GM12878 (cell line): ENCODE results near the gene ACCS. TPM values are rescaled to one million over a fixed set of nuclear protein-coding genes. Genes with fewer than 3 reads are reported as not detected.

Experiments used
- ATAC-seq: fragments of 200-7000 bp; cut with Tn5 transposase; 3 replicates; pipeline ENCODE4 v1.9.1; 2020; ENCODE audit warnings: mild to moderate bottlenecking, moderate library complexity
- BruUV-seq: library from RNA; stranded (reverse); fragments of 400-500 nt; replicated peaks from 2 replicates; lab custom pipeline; 2021; lab: Mats Ljungman, UMichigan
- CTCF ChIA-PET: fragments of 300-600 bp; sonication (Branson Sonifier 250); formaldehyde crosslinking; extraction: SDS; loops from one replicate; lab custom pipeline; 2021; ENCODE audit warnings: inconsistent platforms; lab: Yijun Ruan, JAX
- POLR2A ChIA-PET: fragments of 350-600 bp; formaldehyde crosslinking; extraction: SDS; loops from one replicate; lab custom pipeline; 2021; ENCODE audit warnings: inconsistent platforms; lab: Charles Lee
- RAD21 ChIA-PET: fragments of 300-600 bp; sonication (Branson Sonifier 250); formaldehyde crosslinking; loops from one replicate; lab custom pipeline; 2023; ENCODE audit warnings: antibody characterized with exemption; ENCODE audit not compliant: unreplicated experiment; lab: Charles Lee
- SMC1A ChIA-PET: fragments of 300-600 bp; sonication (Branson Sonifier 250); formaldehyde crosslinking; loops from one replicate; lab custom pipeline; 2023; ENCODE audit not compliant: unreplicated experiment, uncharacterized antibody; lab: Charles Lee
- DNase-seq: peaks from one replicate; pipeline ENCODE4 v3.0.0-alpha.2; 2011; ENCODE audit warnings: low read depth, low spot score
- FAIRE-seq: peaks from 3 replicates; lab custom pipeline; 2011; peaks lifted over from hg19 to GRCh38; lab: Jason Lieb, UNC
- H2AFZ ChIP-seq: 2 replicates; pipeline ENCODE4 v1.6.0; 2011; ENCODE audit warnings: low read depth, low read length, control low read depth; ENCODE audit not compliant: control insufficient read depth
- H3K27ac ChIP-seq: 2 replicates; pipeline ENCODE4 v1.5.1; 2011; ENCODE audit warnings: control low read depth; ENCODE audit not compliant: control insufficient read depth, insufficient read depth
- H3K27me3 ChIP-seq, 2 experiments: replicated peaks in 1 of 2; 2 replicates each; pipeline versions ENCODE4 v1.6.0 to v1.6.1; 2011; ENCODE audit warnings: low read length in 1 of 2; ENCODE audit not compliant: control insufficient read depth in 2 of 2, insufficient read depth in 2 of 2
- H3K36me3 ChIP-seq, 2 experiments: 2 replicates each; pipeline ENCODE4 v1.5.1; 2011; ENCODE audit warnings: low read length in 1 of 2; ENCODE audit not compliant: control insufficient read depth in 2 of 2, insufficient read depth in 2 of 2
- H3K4me1 ChIP-seq: 2 replicates; pipeline ENCODE4 v1.6.1; 2011; ENCODE audit warnings: mild to moderate bottlenecking, low read length, moderate library complexity, mixed read lengths; ENCODE audit not compliant: control insufficient read depth, insufficient read depth
- H3K4me2 ChIP-seq: 2 replicates; pipeline ENCODE4 v1.6.0; 2011; ENCODE audit warnings: control low read depth; ENCODE audit not compliant: control insufficient read depth, insufficient read depth
- H3K4me3 ChIP-seq: fragments of 200-600 bp; sonication (generic); 2 replicates; pipeline ENCODE4 v1.5.1; 2016
- H3K79me2 ChIP-seq: 2 replicates; pipeline ENCODE4 v1.6.0; 2011; ENCODE audit warnings: low read length; ENCODE audit not compliant: control insufficient read depth, insufficient read depth
- H3K9ac ChIP-seq: 2 replicates; pipeline ENCODE4 v1.8.0; 2011; ENCODE audit warnings: low read length, control low read depth, mixed read lengths; ENCODE audit not compliant: control insufficient read depth, insufficient read depth
- H3K9me3 ChIP-seq: replicated peaks from 3 replicates; pipeline ENCODE4 v1.5.1; 2011; ENCODE audit warnings: mild to moderate bottlenecking, low read length; ENCODE audit not compliant: control insufficient read depth, insufficient read depth
- H4K20me1 ChIP-seq: 2 replicates; pipeline ENCODE4 v1.6.0; 2011; ENCODE audit not compliant: control insufficient read depth, insufficient read depth
- ATF3 ChIP-seq: IDR thresholded peaks from 2 replicates; pipeline ENCODE4 v1.6.1; 2011; ENCODE audit warnings: low read depth, mild to moderate bottlenecking, low read length, moderate library complexity, borderline replicate concordance; ENCODE audit errors: extremely low read depth
- ATF7 ChIP-seq: fragments of 450-650 bp; IDR thresholded peaks from 2 replicates; pipeline ENCODE4 v1.6.1; 2016; ENCODE audit warnings: low read depth, mild to moderate bottlenecking
- CREM ChIP-seq: IDR thresholded peaks from 2 replicates; pipeline ENCODE4 v1.6.1; 2014; ENCODE audit warnings: antibody characterized with exemption, low read depth
- EGR1 ChIP-seq, 2 experiments: IDR thresholded peaks; 1 replicate in 1 of 2; 2 replicates in 1 of 2; pipeline ENCODE4 v1.6.1; 2011 to 2012; ENCODE audit warnings: low read depth in 2 of 2, low read length in 2 of 2, borderline replicate concordance in 1 of 2, mild to moderate bottlenecking in 1 of 2, moderate library complexity in 1 of 2
- EZH2 ChIP-seq: IDR thresholded peaks from 2 replicates; pipeline ENCODE4 v1.6.1; 2012; ENCODE audit warnings: low read depth, mild to moderate bottlenecking, control low read depth, inconsistent platforms, low read length, borderline replicate concordance; ENCODE audit not compliant: control insufficient read depth
- HCFC1 ChIP-seq: fragments of 150-350 bp; IDR thresholded peaks from 2 replicates; pipeline ENCODE4 v1.6.1; 2014; ENCODE audit warnings: low read length
- KDM1A ChIP-seq: fragments of 200-600 bp; sonication (generic); IDR thresholded peaks from 2 replicates; pipeline ENCODE4 v1.6.1; 2016; ENCODE audit warnings: borderline replicate concordance
- NFXL1 ChIP-seq: fragments of 450-650 bp; IDR thresholded peaks from 2 replicates; pipeline ENCODE4 v1.6.1; 2017; ENCODE audit warnings: antibody characterized with exemption, mild to moderate bottlenecking, borderline replicate concordance
- PML ChIP-seq: IDR thresholded peaks from 2 replicates; pipeline ENCODE4 v1.6.1; 2012; ENCODE audit warnings: low read length, inconsistent platforms
- RAD21 ChIP-seq: IDR thresholded peaks from 2 replicates; pipeline ENCODE4 v1.6.1; 2011; ENCODE audit warnings: mild to moderate bottlenecking, low read depth, low read length, moderate library complexity; ENCODE audit not compliant: insufficient read depth
- RAD51 ChIP-seq: fragments of 450-650 bp; IDR thresholded peaks from 2 replicates; pipeline ENCODE4 v1.6.1; 2016; ENCODE audit warnings: moderate library complexity, mild to moderate bottlenecking, inconsistent platforms
- RB1 ChIP-seq: fragments of 450-650 bp; formaldehyde crosslinking; IDR thresholded peaks from 2 replicates; pipeline ENCODE4 v1.6.1; 2017; ENCODE audit warnings: mild to moderate bottlenecking, borderline replicate concordance
- RCOR1 ChIP-seq: conservative IDR thresholded peaks from 2 replicates; pipeline ENCODE4 v1.6.1; 2012; ENCODE audit warnings: low read depth, low read length, improper control_type of control experiment
- SMAD1 ChIP-seq: fragments of 450-650 bp; IDR thresholded peaks from 2 replicates; pipeline ENCODE4 v1.6.1; 2018; ENCODE audit warnings: mild to moderate bottlenecking, low read depth; ENCODE audit not compliant: partially characterized antibody
- SREBF1 ChIP-seq: IDR thresholded peaks from 2 replicates; pipeline ENCODE4 v1.6.1; 2012; ENCODE audit warnings: mild to moderate bottlenecking, low read length
- TBL1XR1 ChIP-seq: IDR thresholded peaks from 2 replicates; pipeline ENCODE4 v1.6.1; 2012; ENCODE audit warnings: low read depth, low read length, improper control_type of control experiment
- WGBS: methylation state at CpG from one replicate; pipeline ENCODE4 v1.1.6; 2016; ENCODE audit warnings: low lambda C conversion rate; ENCODE audit not compliant: insufficient replicate concordance, insufficient coverage; ENCODE audit errors: missing lambda C conversion rate; 5-methylcytosine and 5-hydroxymethylcytosine counted together
- in situ Hi-C: fragments of 300-500 bp; cut with MboI; formaldehyde crosslinking; loops from 9 replicates; pipeline ENCODE4 v1.14.3; 2018; ENCODE audit warnings: mixed read lengths
- intact Hi-C: fragments of 100-400 bp; cut with micrococcal nuclease; formaldehyde crosslinking; loops from one replicate; pipeline ENCODE4 v1.14.2; 2022; ENCODE audit not compliant: unreplicated experiment
- polyA plus RNA-seq, 11 experiments: library from polyadenylated mRNA; depleted of rRNA in 4 of 11; unstranded in 6 of 11; stranded (reverse) in 5 of 11; fragments of >200 nt; fragmentation: Nextera tagmentation in 4 of 11; fragmentation: Illumina TruSeq in 1 of 11; extraction: Ambion mirVana in 4 of 11; extraction: Trizol in 1 of 11; gene quantifications; 1 replicate in 1 of 11; 2 replicates in 10 of 11; pipeline versions ENCODE4 v1.2.1 to v1.2.3, GENCODE V29; 2011 to 2016; ENCODE audit warnings: inconsistent platforms in 2 of 11, missing spikeins in 2 of 11, low read depth in 1 of 11
- total RNA-seq, 4 experiments: library from RNA; depleted of rRNA in 3 of 4; stranded (reverse); fragments of >200 nt in 3 of 4; fragmentation: Illumina TruSeq in 1 of 4; extraction: Trizol in 1 of 4; gene quantifications; 2 replicates each; pipeline versions ENCODE4 v1.2.1 to v1.2.3, GENCODE V29; 2013 to 2021

The ACCS gene
- total and polyA plus RNA-seq, 10 of the 15 experiments (the other 5 are each of a cell fraction or from before 2014, with no cell fraction given), result 4.8 to 35.9 (median 17.0) TPM

- H3K4me1 ChIP-seq, result no peaks in the 10 kb centered on the region
- H2AFZ ChIP-seq, result no peak overlapping the region
- no peaks in the 10 kb centered on the region for H3K79me2 ChIP-seq
- H3K36me3 ChIP-seq, result peaks cover 0 to 2% of the 10 kb centered on the region in 2 experiments; a peak in 2 of 4 replicates
- no peak overlapping the region for H3K4me2 ChIP-seq
- H4K20me1 ChIP-seq, result no peaks in the 10 kb centered on the region
- H3K27ac ChIP-seq, result no peak overlapping the region
- DNase-seq (no peak), FAIRE-seq (no peak), ATAC-seq (no peak)
- no peak for TF ChIP-seq RB1
- no peak for TF ChIP-seq ATF7
- no peak for TF ChIP-seq KDM1A
- TF ChIP-seq RAD21, result no peak
- no peak for TF ChIP-seq TBL1XR1
- no peak for TF ChIP-seq EGR1 (IDR thresholded peaks at IDR 0.05; ENCODE audit: borderline replicate concordance in 1 of 2, low read depth in 2 of 2, low read length in 2 of 2)
- TF ChIP-seq SMAD1, result no peak
- no peak for TF ChIP-seq HCFC1
- no peak for TF ChIP-seq NFXL1
- TF ChIP-seq PML, result no peak
- no peak for TF ChIP-seq SREBF1
- no peak for TF ChIP-seq RAD51
- TF ChIP-seq EZH2, result no peak
- TF ChIP-seq CREM, result no peak
- TF ChIP-seq ATF3, result no peak
- TF ChIP-seq RCOR1, result no peak
- in situ Hi-C loops (no loop called here), intact Hi-C loops (no loop called here)
- no peaks in the 10 kb centered on the region; the same call in 2 of the 3 replicates for H3K9me3 ChIP-seq
- no peaks in the 10 kb centered on the region for H3K27me3 ChIP-seq
- ChIA-PET POLR2A (no interaction called here), RAD21 (no interaction called here), CTCF (no interaction called here), SMC1A (interaction anchor here (1.1 kb wide), 1 partner anchor 15 kb away, joined by 3 read pairs; no protein-coding TSS in a partner anchor)
- BruUV-seq, result no TSS peak
- no peak overlapping the region for H3K9ac ChIP-seq
- H3K4me3 ChIP-seq, result no peak overlapping the region
- WGBS, result 90% methylated on average over 5 of the region's 5 CpGs
Measured at GRCh38 chr11:44078794-44079193, 12.7 kb downstream of the ACCS start.
